NCI-H1417 (cell line): ENCODE data around the gene MRPL54.
"Not testable (repeated sequence)": the region's sequence is repeated elsewhere in the genome, so short reads cannot be mapped to it uniquely, and the experiment has no call there.

Experiments used
- DNase-seq, 3 experiments: peaks; one replicate each; lab custom pipeline; 2025; lab: John Stamatoyannopoulos, UW

MRPL54 gene

DNA sequence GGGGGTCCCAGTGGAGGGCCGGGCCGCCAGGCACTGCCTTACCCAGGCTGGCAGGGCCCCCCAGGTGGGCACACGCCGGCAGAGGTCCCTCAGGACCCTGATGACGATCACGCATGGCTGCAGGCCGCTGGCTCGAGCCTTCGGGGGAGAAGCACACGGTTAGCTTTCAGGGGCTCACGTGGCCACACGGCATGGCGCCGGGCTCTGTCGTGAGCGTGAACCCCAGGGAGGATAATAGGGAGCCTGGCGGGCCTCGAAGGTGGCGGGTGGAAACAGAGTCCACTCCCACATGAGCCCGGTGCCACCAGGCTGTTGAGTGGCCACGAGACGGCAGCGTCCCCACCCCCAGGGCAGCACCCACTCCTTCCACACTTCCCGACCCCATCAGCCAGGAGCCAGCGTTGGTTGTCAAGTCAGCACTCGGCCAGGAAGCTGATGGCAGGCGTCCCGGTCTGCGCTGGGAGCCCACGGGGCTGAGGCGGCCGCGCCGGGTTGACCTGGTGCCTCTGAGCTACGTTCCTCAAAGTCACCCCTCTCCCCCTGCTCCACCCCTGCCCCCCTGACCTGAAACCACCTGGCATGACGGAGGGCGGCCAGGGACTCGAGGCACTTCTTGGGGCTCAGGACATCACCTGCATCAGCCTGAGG is 48.4 kb downstream of the MRPL54 start:
- DNase-seq = no peak

DNA sequence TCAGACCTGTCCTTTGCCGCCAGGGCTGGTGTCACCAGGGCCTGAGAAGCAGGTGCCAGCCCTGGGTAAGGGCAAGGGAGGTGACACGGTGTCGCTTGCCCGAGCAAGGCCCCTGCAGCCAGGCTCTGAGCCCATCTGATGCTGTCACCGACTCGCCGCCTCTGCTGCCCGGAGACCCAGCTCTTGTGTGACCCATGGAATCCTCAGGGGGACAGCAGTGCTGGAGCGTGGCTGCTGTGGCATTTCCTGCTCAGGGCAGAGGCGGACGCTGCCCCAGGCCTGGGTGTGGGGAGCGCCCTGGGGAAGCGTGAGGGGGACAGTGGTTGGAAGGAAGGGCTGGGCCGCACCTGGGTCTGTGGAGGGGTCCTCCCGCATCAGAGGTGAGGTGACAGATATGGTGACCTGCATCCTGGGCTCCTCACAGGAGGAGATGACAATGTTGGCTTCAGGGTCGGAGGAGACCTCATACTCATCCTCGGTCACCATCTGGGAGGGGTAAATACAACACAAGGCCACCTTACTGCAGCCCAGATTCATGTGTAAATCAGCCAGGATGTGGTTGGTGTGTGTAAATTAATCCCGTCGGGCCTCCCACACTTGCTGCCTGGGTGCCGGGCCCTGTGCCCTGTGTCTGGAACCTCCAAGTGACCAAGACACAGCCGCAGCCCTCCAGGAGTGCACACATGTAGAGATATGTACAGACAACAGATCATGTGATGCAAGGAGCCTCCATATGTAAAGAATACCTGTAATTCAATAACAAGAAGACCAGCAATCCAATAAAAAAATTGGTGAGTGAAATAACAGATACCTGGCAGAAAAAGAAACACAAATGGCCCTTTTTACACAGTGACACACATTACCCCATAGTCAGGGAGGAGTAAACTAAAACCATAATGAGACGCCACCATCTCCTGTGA is 51.3 kb downstream of the MRPL54 start:
- no peak for DNase-seq

GRCh38 chr19:3814648-3815047 is 52.2 kb downstream of the MRPL54 start:
- no peak for DNase-seq

- not testable (repeated sequence) for DNase-seq
Measured at GRCh38 chr19:3816148-3816547, 53.7 kb downstream of the MRPL54 start.

DNA sequence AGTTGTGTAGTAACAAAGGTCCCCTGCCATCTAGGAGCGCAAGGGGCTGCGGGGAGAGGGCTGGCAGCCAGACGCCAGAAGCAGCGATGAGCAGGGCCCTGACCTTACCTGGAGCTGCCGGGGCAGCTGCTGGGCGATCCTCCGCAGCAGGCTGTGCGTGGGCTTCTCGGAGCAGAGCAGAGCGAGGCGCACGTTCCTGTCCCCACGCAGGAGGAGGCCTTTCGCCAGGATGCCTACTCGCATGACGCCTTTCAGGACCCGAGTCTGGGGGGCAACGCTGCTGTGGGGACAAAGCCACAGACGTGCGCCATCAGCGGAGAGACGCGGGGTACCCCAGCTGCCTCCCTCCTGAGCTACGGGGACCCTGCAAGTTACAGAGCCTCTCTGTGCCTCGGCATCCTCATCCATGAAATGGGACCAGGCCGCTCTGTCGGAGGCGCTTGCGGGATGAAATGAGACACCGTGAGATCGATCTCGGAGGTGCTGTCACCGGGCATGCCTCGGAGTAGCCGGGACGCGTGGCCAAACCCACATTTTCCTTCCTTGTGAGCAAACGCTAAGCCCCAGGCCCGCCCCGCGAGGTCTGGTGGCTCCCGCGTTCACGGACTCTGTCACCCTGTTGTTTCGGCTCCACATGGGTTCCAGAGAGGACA is 54.2 kb downstream of the MRPL54 start:
- no peak for DNase-seq
